DMS53 (cell line): ENCODE results near the gene PUS7.
A peak's percentile ranks its signal among the peaks of the same experiment; 100 is the strongest.
"Not testable (repeated sequence)": the region's sequence is repeated elsewhere in the genome, so short reads cannot be mapped to it uniquely, and the experiment has no call there.

Experiments used
- DNase-seq: peaks from one replicate; lab custom pipeline; 2025; lab: John Stamatoyannopoulos, UW

Gene PUS7

GRCh38 chr7:105521717-105522463, at the start of gene PUS7:
Gene PUS7 (minus strand): TSS chr7:105522271. CDS start chr7:105508512, 13,759 bp downstream.
- peak; percentile 98 for DNase-seq

- DNase-seq: no peak
Observed at GRCh38 chr7:105567821-105568220, 45.8 kb upstream of the PUS7 start.

- DNase-seq: no peak
Observed at GRCh38 chr7:105567024-105567423, 45.0 kb upstream of the PUS7 start.

GRCh38 chr7:105565190-105565589, 43.1 kb upstream of the PUS7 start:
- DNase-seq: no peak

GRCh38 chr7:105559926-105560325, 37.9 kb upstream of the PUS7 start:
- DNase-seq: no peak

GRCh38 chr7:105538339-105538738, 16.3 kb upstream of the PUS7 start:
- no peak for DNase-seq

- DNase-seq: no peak
Observed at GRCh38 chr7:105532709-105533460, 10.8 kb upstream of the PUS7 start.

- DNase-seq: peak; percentile 98
Observed at GRCh38 chr7:105531792-105532671, 10.0 kb upstream of the PUS7 start, which contains the start of gene RINT1. Gene RINT1 (plus strand): TSS chr7:105532201. CDS start chr7:105532316, 115 bp downstream.

- DNase-seq: no peak
Observed at GRCh38 chr7:105530546-105530945, 8.5 kb upstream of the PUS7 start.

- peak; percentile 38 for DNase-seq
Observed at GRCh38 chr7:105530126-105530525, 8.1 kb upstream of the PUS7 start.

- DNase-seq: not testable (repeated sequence)
Observed at GRCh38 chr7:105527737-105528136, 5.7 kb upstream of the PUS7 start.

- no peak for DNase-seq
Observed at GRCh38 chr7:105524840-105525239, 2.8 kb upstream of the PUS7 start.

GRCh38 chr7:105524423-105524822, 2.4 kb upstream of the PUS7 start:
- not testable (repeated sequence) for DNase-seq

- peak; percentile 89 for DNase-seq
Observed at GRCh38 chr7:105521027-105521716, 899 bp downstream of the PUS7 start.

GRCh38 chr7:105520620-105521019, 1.5 kb downstream of the PUS7 start:
- not testable (repeated sequence) for DNase-seq

- no peak for DNase-seq
Observed at GRCh38 chr7:105519353-105519752, 2.7 kb downstream of the PUS7 start.

- not testable (repeated sequence) for DNase-seq
Observed at GRCh38 chr7:105515610-105516009, 6.5 kb downstream of the PUS7 start.

- DNase-seq: no peak
Observed at GRCh38 chr7:105512926-105513526, 9.0 kb downstream of the PUS7 start.

- no peak for DNase-seq
Observed at GRCh38 chr7:105512415-105512814, 9.7 kb downstream of the PUS7 start.

GRCh38 chr7:105502173-105502572, 19.9 kb downstream of the PUS7 start:
- no peak for DNase-seq

GRCh38 chr7:105497016-105497415, 25.1 kb downstream of the PUS7 start:
- DNase-seq: no peak
